Measurements from ENCODE around the gene POTEG. TPM values are rescaled to one million over a fixed set of nuclear protein-coding genes. Genes with fewer than 3 reads are reported as not detected.
"Not testable (repeated sequence)": the region's sequence is repeated elsewhere in the genome, so short reads cannot be mapped to it uniquely, and the experiment has no call there.

Gene POTEG
- total RNA-seq, 1 donor = 0.36 TPM

GRCh38 chr14:19386309-19386708, 47.8 kb downstream of the POTEG start:
- H3K27me3 ChIP-seq (ENCODE audit: insufficient read depth, low read length); DNase-seq (ENCODE audit: insufficient read length, low spot score, missing footprints); H3K27ac ChIP-seq (ENCODE audit: low read depth, low read length): not testable (repeated sequence)

GRCh38 chr14:19384088-19384781, 49.9 kb downstream of the POTEG start:
- H3K79me2 ChIP-seq (ENCODE audit: insufficient read depth, low read length); H3K4me1 ChIP-seq (ENCODE audit: insufficient read depth, low read length); H2AFZ ChIP-seq (ENCODE audit: low read length); H3K4me2 ChIP-seq (ENCODE audit: insufficient read depth, low read length); H3K4me3 ChIP-seq (ENCODE audit: insufficient read depth, low read length); H3K27me3 ChIP-seq (ENCODE audit: insufficient read depth, low read length); H3K27ac ChIP-seq (ENCODE audit: low read depth, low read length); H4K20me1 ChIP-seq (ENCODE audit: insufficient read depth, low read length); H3K9me3 ChIP-seq (ENCODE audit: low read depth, low read length); DNase-seq (ENCODE audit: insufficient read length, low spot score, missing footprints); H3K36me3 ChIP-seq (ENCODE audit: insufficient read depth, low read length): not testable (repeated sequence)

More at GRCh38 chr14:19386309-19386708, 47.8 kb downstream of the POTEG start:
- not testable (repeated sequence) for H3K4me2 ChIP-seq (ENCODE audit: insufficient read depth, low read length); H4K20me1 ChIP-seq (ENCODE audit: insufficient read depth, low read length); H2AFZ ChIP-seq (ENCODE audit: low read length); H3K79me2 ChIP-seq (ENCODE audit: insufficient read depth, low read length); H3K4me1 ChIP-seq (ENCODE audit: insufficient read depth, low read length); H3K4me3 ChIP-seq (ENCODE audit: insufficient read depth, low read length); H3K36me3 ChIP-seq (ENCODE audit: insufficient read depth, low read length); H3K9me3 ChIP-seq (ENCODE audit: low read depth, low read length)

GRCh38 chr14:19383008-19383584, 51.0 kb downstream of the POTEG start:
- not testable (repeated sequence) for H3K9me3 ChIP-seq (ENCODE audit: low read depth, low read length); H3K79me2 ChIP-seq (ENCODE audit: insufficient read depth, low read length); H3K4me2 ChIP-seq (ENCODE audit: insufficient read depth, low read length); H3K4me1 ChIP-seq (ENCODE audit: insufficient read depth, low read length); H3K27ac ChIP-seq (ENCODE audit: low read depth, low read length); H3K27me3 ChIP-seq (ENCODE audit: insufficient read depth, low read length); H3K4me3 ChIP-seq (ENCODE audit: insufficient read depth, low read length); DNase-seq (ENCODE audit: insufficient read length, low spot score, missing footprints); H3K36me3 ChIP-seq (ENCODE audit: insufficient read depth, low read length); H4K20me1 ChIP-seq (ENCODE audit: insufficient read depth, low read length); H2AFZ ChIP-seq (ENCODE audit: low read length)

GRCh38 chr14:19380137-19380536, 54.0 kb downstream of the POTEG start:
- not testable (repeated sequence) for H3K36me3 ChIP-seq (ENCODE audit: insufficient read depth, low read length); H3K4me2 ChIP-seq (ENCODE audit: insufficient read depth, low read length); H3K4me3 ChIP-seq (ENCODE audit: insufficient read depth, low read length); H3K4me1 ChIP-seq (ENCODE audit: insufficient read depth, low read length); DNase-seq (ENCODE audit: insufficient read length, low spot score, missing footprints); H3K27ac ChIP-seq (ENCODE audit: low read depth, low read length); H3K27me3 ChIP-seq (ENCODE audit: insufficient read depth, low read length); H3K9me3 ChIP-seq (ENCODE audit: low read depth, low read length); H4K20me1 ChIP-seq (ENCODE audit: insufficient read depth, low read length); H2AFZ ChIP-seq (ENCODE audit: low read length); H3K79me2 ChIP-seq (ENCODE audit: insufficient read depth, low read length)

- H3K9me3 ChIP-seq (ENCODE audit: low read depth, low read length); H3K4me1 ChIP-seq (ENCODE audit: insufficient read depth, low read length); H3K79me2 ChIP-seq (ENCODE audit: insufficient read depth, low read length); H3K4me3 ChIP-seq (ENCODE audit: insufficient read depth, low read length); H3K27ac ChIP-seq (ENCODE audit: low read depth, low read length); H3K4me2 ChIP-seq (ENCODE audit: insufficient read depth, low read length); H2AFZ ChIP-seq (ENCODE audit: low read length); H4K20me1 ChIP-seq (ENCODE audit: insufficient read depth, low read length); H3K36me3 ChIP-seq (ENCODE audit: insufficient read depth, low read length); DNase-seq (ENCODE audit: insufficient read length, low spot score, missing footprints); H3K27me3 ChIP-seq (ENCODE audit: insufficient read depth, low read length): not testable (repeated sequence)
Measured at GRCh38 chr14:19374451-19374903, 59.7 kb downstream of the POTEG start.

- not testable (repeated sequence) for H3K4me2 ChIP-seq (ENCODE audit: insufficient read depth, low read length); H3K4me1 ChIP-seq (ENCODE audit: insufficient read depth, low read length); H4K20me1 ChIP-seq (ENCODE audit: insufficient read depth, low read length); H3K36me3 ChIP-seq (ENCODE audit: insufficient read depth, low read length); DNase-seq (ENCODE audit: insufficient read length, low spot score, missing footprints); H3K27me3 ChIP-seq (ENCODE audit: insufficient read depth, low read length); H3K4me3 ChIP-seq (ENCODE audit: insufficient read depth, low read length); H3K27ac ChIP-seq (ENCODE audit: low read depth, low read length); H3K79me2 ChIP-seq (ENCODE audit: insufficient read depth, low read length); H3K9me3 ChIP-seq (ENCODE audit: low read depth, low read length); H2AFZ ChIP-seq (ENCODE audit: low read length)
Measured at GRCh38 chr14:19372813-19373500, 61.2 kb downstream of the POTEG start.

GRCh38 chr14:19371767-19372166, 62.4 kb downstream of the POTEG start:
- H3K79me2 ChIP-seq (ENCODE audit: insufficient read depth, low read length); H3K27ac ChIP-seq (ENCODE audit: low read depth, low read length); H3K4me2 ChIP-seq (ENCODE audit: insufficient read depth, low read length); H3K9me3 ChIP-seq (ENCODE audit: low read depth, low read length); H3K4me1 ChIP-seq (ENCODE audit: insufficient read depth, low read length); H3K27me3 ChIP-seq (ENCODE audit: insufficient read depth, low read length); H4K20me1 ChIP-seq (ENCODE audit: insufficient read depth, low read length); H2AFZ ChIP-seq (ENCODE audit: low read length); DNase-seq (ENCODE audit: insufficient read length, low spot score, missing footprints); H3K4me3 ChIP-seq (ENCODE audit: insufficient read depth, low read length); H3K36me3 ChIP-seq (ENCODE audit: insufficient read depth, low read length): not testable (repeated sequence)

- H3K4me3 ChIP-seq (ENCODE audit: insufficient read depth, low read length); H3K79me2 ChIP-seq (ENCODE audit: insufficient read depth, low read length); H2AFZ ChIP-seq (ENCODE audit: low read length); H3K27ac ChIP-seq (ENCODE audit: low read depth, low read length); H3K36me3 ChIP-seq (ENCODE audit: insufficient read depth, low read length); DNase-seq (ENCODE audit: insufficient read length, low spot score, missing footprints); H3K9me3 ChIP-seq (ENCODE audit: low read depth, low read length); H3K4me1 ChIP-seq (ENCODE audit: insufficient read depth, low read length); H4K20me1 ChIP-seq (ENCODE audit: insufficient read depth, low read length); H3K27me3 ChIP-seq (ENCODE audit: insufficient read depth, low read length); H3K4me2 ChIP-seq (ENCODE audit: insufficient read depth, low read length): not testable (repeated sequence)
Measured at GRCh38 chr14:19362803-19363202, 71.3 kb downstream of the POTEG start.

- not testable (repeated sequence) for H3K4me3 ChIP-seq (ENCODE audit: insufficient read depth, low read length); H3K9me3 ChIP-seq (ENCODE audit: low read depth, low read length); DNase-seq (ENCODE audit: insufficient read length, low spot score, missing footprints); H3K36me3 ChIP-seq (ENCODE audit: insufficient read depth, low read length); H4K20me1 ChIP-seq (ENCODE audit: insufficient read depth, low read length); H3K4me1 ChIP-seq (ENCODE audit: insufficient read depth, low read length); H2AFZ ChIP-seq (ENCODE audit: low read length); H3K27ac ChIP-seq (ENCODE audit: low read depth, low read length); H3K27me3 ChIP-seq (ENCODE audit: insufficient read depth, low read length); H3K79me2 ChIP-seq (ENCODE audit: insufficient read depth, low read length); H3K4me2 ChIP-seq (ENCODE audit: insufficient read depth, low read length)
Measured at GRCh38 chr14:19362323-19362722, 71.8 kb downstream of the POTEG start.

Data from osteoblast (primary cell).